GM12878 (cell line): ENCODE data around the gene SENP8. TPM values are rescaled to one million over a fixed set of nuclear protein-coding genes. Genes with fewer than 3 reads are reported as not detected.

Source experiments
- ATAC-seq: fragments of 200-7000 bp; cut with Tn5 transposase; 3 replicates; pipeline ENCODE4 v1.9.1; 2020; ENCODE audit warnings: mild to moderate bottlenecking, moderate library complexity
- BruUV-seq: library from RNA; stranded (reverse); fragments of 400-500 nt; replicated peaks from 2 replicates; lab custom pipeline; 2021; lab: Mats Ljungman, UMichigan
- CTCF ChIA-PET: fragments of 300-600 bp; sonication (Branson Sonifier 250); formaldehyde crosslinking; extraction: SDS; loops from one replicate; lab custom pipeline; 2021; ENCODE audit warnings: inconsistent platforms; lab: Yijun Ruan, JAX
- POLR2A ChIA-PET: fragments of 350-600 bp; formaldehyde crosslinking; extraction: SDS; loops from one replicate; lab custom pipeline; 2021; ENCODE audit warnings: inconsistent platforms; lab: Charles Lee
- RAD21 ChIA-PET: fragments of 300-600 bp; sonication (Branson Sonifier 250); formaldehyde crosslinking; loops from one replicate; lab custom pipeline; 2023; ENCODE audit warnings: antibody characterized with exemption; ENCODE audit not compliant: unreplicated experiment; lab: Charles Lee
- SMC1A ChIA-PET: fragments of 300-600 bp; sonication (Branson Sonifier 250); formaldehyde crosslinking; loops from one replicate; lab custom pipeline; 2023; ENCODE audit not compliant: unreplicated experiment, uncharacterized antibody; lab: Charles Lee
- DNase-seq: peaks from one replicate; pipeline ENCODE4 v3.0.0-alpha.2; 2011; ENCODE audit warnings: low read depth, low spot score
- FAIRE-seq: peaks from 3 replicates; lab custom pipeline; 2011; peaks lifted over from hg19 to GRCh38; lab: Jason Lieb, UNC
- H2AFZ ChIP-seq: 2 replicates; pipeline ENCODE4 v1.6.0; 2011; ENCODE audit warnings: low read depth, low read length, control low read depth; ENCODE audit not compliant: control insufficient read depth
- H3K27ac ChIP-seq: 2 replicates; pipeline ENCODE4 v1.5.1; 2011; ENCODE audit warnings: control low read depth; ENCODE audit not compliant: control insufficient read depth, insufficient read depth
- H3K27me3 ChIP-seq, 2 experiments: replicated peaks in 1 of 2; 2 replicates each; pipeline versions ENCODE4 v1.6.0 to v1.6.1; 2011; ENCODE audit warnings: low read length in 1 of 2; ENCODE audit not compliant: control insufficient read depth in 2 of 2, insufficient read depth in 2 of 2
- H3K36me3 ChIP-seq, 2 experiments: 2 replicates each; pipeline ENCODE4 v1.5.1; 2011; ENCODE audit warnings: low read length in 1 of 2; ENCODE audit not compliant: control insufficient read depth in 2 of 2, insufficient read depth in 2 of 2
- H3K4me1 ChIP-seq: 2 replicates; pipeline ENCODE4 v1.6.1; 2011; ENCODE audit warnings: mild to moderate bottlenecking, low read length, moderate library complexity, mixed read lengths; ENCODE audit not compliant: control insufficient read depth, insufficient read depth
- H3K4me2 ChIP-seq: 2 replicates; pipeline ENCODE4 v1.6.0; 2011; ENCODE audit warnings: control low read depth; ENCODE audit not compliant: control insufficient read depth, insufficient read depth
- H3K4me3 ChIP-seq: fragments of 200-600 bp; sonication (generic); 2 replicates; pipeline ENCODE4 v1.5.1; 2016
- H3K79me2 ChIP-seq: 2 replicates; pipeline ENCODE4 v1.6.0; 2011; ENCODE audit warnings: low read length; ENCODE audit not compliant: control insufficient read depth, insufficient read depth
- H3K9ac ChIP-seq: 2 replicates; pipeline ENCODE4 v1.8.0; 2011; ENCODE audit warnings: low read length, control low read depth, mixed read lengths; ENCODE audit not compliant: control insufficient read depth, insufficient read depth
- H3K9me3 ChIP-seq: replicated peaks from 3 replicates; pipeline ENCODE4 v1.5.1; 2011; ENCODE audit warnings: mild to moderate bottlenecking, low read length; ENCODE audit not compliant: control insufficient read depth, insufficient read depth
- H4K20me1 ChIP-seq: 2 replicates; pipeline ENCODE4 v1.6.0; 2011; ENCODE audit not compliant: control insufficient read depth, insufficient read depth
- BHLHE40 ChIP-seq, 2 experiments: fragments of 450-650 bp in 1 of 2; IDR thresholded peaks; 2 replicates each; pipeline ENCODE4 v1.6.1; 2011 to 2017; ENCODE audit warnings: low read depth in 2 of 2, borderline replicate concordance in 1 of 2, improper control_type of control experiment in 1 of 2, low read length in 1 of 2, mild to moderate bottlenecking in 1 of 2
- CHD4 ChIP-seq: fragments of 200-600 bp; sonication (generic); IDR thresholded peaks from 2 replicates; pipeline ENCODE4 v1.6.1; 2016; ENCODE audit warnings: mild to moderate bottlenecking
- CTCF ChIP-seq, 3 experiments: IDR thresholded peaks in 2 of 3; conservative IDR thresholded peaks in 1 of 3; 2 replicates each; pipeline ENCODE4 v1.5.1; 2011; ENCODE audit warnings: low read depth in 3 of 3, low read length in 3 of 3, mild to moderate bottlenecking in 3 of 3, control low read depth in 2 of 3, moderate library complexity in 2 of 3, inconsistent platforms in 1 of 3, mixed read lengths in 1 of 3; ENCODE audit not compliant: control insufficient read depth in 2 of 3, insufficient read depth in 1 of 3; ENCODE audit errors: extremely low read depth in 1 of 3
- EZH2 ChIP-seq: IDR thresholded peaks from 2 replicates; pipeline ENCODE4 v1.6.1; 2012; ENCODE audit warnings: low read depth, mild to moderate bottlenecking, control low read depth, inconsistent platforms, low read length, borderline replicate concordance; ENCODE audit not compliant: control insufficient read depth
- NR2C1 ChIP-seq: fragments of 450-650 bp; IDR thresholded peaks from 2 replicates; pipeline ENCODE4 v1.6.1; 2017; ENCODE audit warnings: antibody characterized with exemption, mild to moderate bottlenecking, moderate library complexity
- NRF1 ChIP-seq: conservative IDR thresholded peaks from 2 replicates; pipeline ENCODE4 v1.6.1; 2011; ENCODE audit warnings: mild to moderate bottlenecking, low read depth, low read length, improper control_type of control experiment
- RAD21 ChIP-seq: IDR thresholded peaks from 2 replicates; pipeline ENCODE4 v1.6.1; 2011; ENCODE audit warnings: mild to moderate bottlenecking, low read depth, low read length, moderate library complexity; ENCODE audit not compliant: insufficient read depth
- RBBP5 ChIP-seq: fragments of 200-600 bp; sonication (generic); conservative IDR thresholded peaks from 2 replicates; pipeline ENCODE4 v1.6.1; 2016
- SMC3 ChIP-seq: IDR thresholded peaks from 2 replicates; pipeline ENCODE4 v1.6.1; 2011; ENCODE audit warnings: low read length, improper control_type of control experiment, borderline replicate concordance
- YY1 ChIP-seq: IDR thresholded peaks from 2 replicates; pipeline ENCODE4 v1.6.1; 2011; ENCODE audit warnings: low read depth, mild to moderate bottlenecking, low read length
- WGBS: methylation state at CpG from one replicate; pipeline ENCODE4 v1.1.6; 2016; ENCODE audit warnings: low lambda C conversion rate; ENCODE audit not compliant: insufficient replicate concordance, insufficient coverage; ENCODE audit errors: missing lambda C conversion rate; 5-methylcytosine and 5-hydroxymethylcytosine counted together
- in situ Hi-C: fragments of 300-500 bp; cut with MboI; formaldehyde crosslinking; loops from 9 replicates; pipeline ENCODE4 v1.14.3; 2018; ENCODE audit warnings: mixed read lengths
- intact Hi-C: fragments of 100-400 bp; cut with micrococcal nuclease; formaldehyde crosslinking; loops from one replicate; pipeline ENCODE4 v1.14.2; 2022; ENCODE audit not compliant: unreplicated experiment
- polyA plus RNA-seq, 11 experiments: library from polyadenylated mRNA; depleted of rRNA in 4 of 11; unstranded in 6 of 11; stranded (reverse) in 5 of 11; fragments of >200 nt; fragmentation: Nextera tagmentation in 4 of 11; fragmentation: Illumina TruSeq in 1 of 11; extraction: Ambion mirVana in 4 of 11; extraction: Trizol in 1 of 11; gene quantifications; 1 replicate in 1 of 11; 2 replicates in 10 of 11; pipeline versions ENCODE4 v1.2.1 to v1.2.3, GENCODE V29; 2011 to 2016; ENCODE audit warnings: inconsistent platforms in 2 of 11, missing spikeins in 2 of 11, low read depth in 1 of 11
- total RNA-seq, 4 experiments: library from RNA; depleted of rRNA in 3 of 4; stranded (reverse); fragments of >200 nt in 3 of 4; fragmentation: Illumina TruSeq in 1 of 4; extraction: Trizol in 1 of 4; gene quantifications; 2 replicates each; pipeline versions ENCODE4 v1.2.1 to v1.2.3, GENCODE V29; 2013 to 2021
- TF ChIP-seq, protein P1 (sequence below): fragments of 150-350 bp; IDR thresholded peaks from 2 replicates; pipeline ENCODE4 v1.6.1; 2014; ENCODE audit warnings: mild to moderate bottlenecking, low read depth, low read length
- TF ChIP-seq, protein P2 (sequence below): fragments of 150-350 bp; IDR thresholded peaks from 2 replicates; pipeline ENCODE4 v1.6.1; 2016; ENCODE audit warnings: low read depth, low read length

SENP8 gene
- total and polyA plus RNA-seq, 10 of the 15 experiments (the other 5 are each of a cell fraction or from before 2014, with no cell fraction given): 0.87 to 5.6 (median 2.2) TPM

GRCh38 chr15:72092006-72092405 is 26.2 kb upstream of the SENP8 start:
- Histone ChIP-seq H3K9me3 (no peaks in the 10 kb centered on the region), H3K4me1 (no peaks in the 10 kb centered on the region), H3K4me2 (no peak overlapping the region), H3K79me2 (no peaks in the 10 kb centered on the region), H3K4me3 (no peak overlapping the region), H3K27ac (no peak overlapping the region)
- in situ Hi-C loops: no loop called here
- ChIA-PET SMC1A (interaction anchor here (0.7 to 3.8 kb wide), 8 partner anchors 12 to 49 kb away, joined by 3 to 10 read pairs (median 3); no protein-coding TSS in a partner anchor), POLR2A (interaction anchor here (0.6 to 1.1 kb wide), 2 partner anchors 28 to 60 kb away, joined by 3 read pairs; no protein-coding TSS in a partner anchor), CTCF (interaction anchor here (1.0 kb wide), 1 partner anchor 57 kb away, joined by 4 read pairs; no protein-coding TSS in a partner anchor)
- DNase-seq (no peak), ATAC-seq (no peak)
- 96% methylated on average over 3 of the region's 3 CpGs for WGBS
- intact Hi-C loops: no loop called here
- BruUV-seq: no TSS peak
- no peak for TF ChIP-seq BHLHE40 (IDR thresholded peaks at IDR 0.05; ENCODE audit: borderline replicate concordance in 1 of 2, low read depth in 2 of 2, low read length in 1 of 2)
- no peak for TF ChIP-seq NR2C1
- TF ChIP-seq, protein P1, sequence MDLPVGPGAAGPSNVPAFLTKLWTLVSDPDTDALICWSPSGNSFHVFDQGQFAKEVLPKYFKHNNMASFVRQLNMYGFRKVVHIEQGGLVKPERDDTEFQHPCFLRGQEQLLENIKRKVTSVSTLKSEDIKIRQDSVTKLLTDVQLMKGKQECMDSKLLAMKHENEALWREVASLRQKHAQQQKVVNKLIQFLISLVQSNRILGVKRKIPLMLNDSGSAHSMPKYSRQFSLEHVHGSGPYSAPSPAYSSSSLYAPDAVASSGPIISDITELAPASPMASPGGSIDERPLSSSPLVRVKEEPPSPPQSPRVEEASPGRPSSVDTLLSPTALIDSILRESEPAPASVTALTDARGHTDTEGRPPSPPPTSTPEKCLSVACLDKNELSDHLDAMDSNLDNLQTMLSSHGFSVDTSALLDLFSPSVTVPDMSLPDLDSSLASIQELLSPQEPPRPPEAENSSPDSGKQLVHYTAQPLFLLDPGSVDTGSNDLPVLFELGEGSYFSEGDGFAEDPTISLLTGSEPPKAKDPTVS: no peak
- TF ChIP-seq, protein P2, sequence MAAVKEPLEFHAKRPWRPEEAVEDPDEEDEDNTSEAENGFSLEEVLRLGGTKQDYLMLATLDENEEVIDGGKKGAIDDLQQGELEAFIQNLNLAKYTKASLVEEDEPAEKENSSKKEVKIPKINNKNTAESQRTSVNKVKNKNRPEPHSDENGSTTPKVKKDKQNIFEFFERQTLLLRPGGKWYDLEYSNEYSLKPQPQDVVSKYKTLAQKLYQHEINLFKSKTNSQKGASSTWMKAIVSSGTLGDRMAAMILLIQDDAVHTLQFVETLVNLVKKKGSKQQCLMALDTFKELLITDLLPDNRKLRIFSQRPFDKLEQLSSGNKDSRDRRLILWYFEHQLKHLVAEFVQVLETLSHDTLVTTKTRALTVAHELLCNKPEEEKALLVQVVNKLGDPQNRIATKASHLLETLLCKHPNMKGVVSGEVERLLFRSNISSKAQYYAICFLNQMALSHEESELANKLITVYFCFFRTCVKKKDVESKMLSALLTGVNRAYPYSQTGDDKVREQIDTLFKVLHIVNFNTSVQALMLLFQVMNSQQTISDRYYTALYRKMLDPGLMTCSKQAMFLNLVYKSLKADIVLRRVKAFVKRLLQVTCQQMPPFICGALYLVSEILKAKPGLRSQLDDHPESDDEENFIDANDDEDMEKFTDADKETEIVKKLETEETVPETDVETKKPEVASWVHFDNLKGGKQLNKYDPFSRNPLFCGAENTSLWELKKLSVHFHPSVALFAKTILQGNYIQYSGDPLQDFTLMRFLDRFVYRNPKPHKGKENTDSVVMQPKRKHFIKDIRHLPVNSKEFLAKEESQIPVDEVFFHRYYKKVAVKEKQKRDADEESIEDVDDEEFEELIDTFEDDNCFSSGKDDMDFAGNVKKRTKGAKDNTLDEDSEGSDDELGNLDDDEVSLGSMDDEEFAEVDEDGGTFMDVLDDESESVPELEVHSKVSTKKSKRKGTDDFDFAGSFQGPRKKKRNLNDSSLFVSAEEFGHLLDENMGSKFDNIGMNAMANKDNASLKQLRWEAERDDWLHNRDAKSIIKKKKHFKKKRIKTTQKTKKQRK: no peak
- TF ChIP-seq SMC3: no peak
- no peak for TF ChIP-seq EZH2
- TF ChIP-seq NRF1: no peak
- no peak for TF ChIP-seq YY1
- no peak for TF ChIP-seq RBBP5
- TF ChIP-seq RAD21: no peak
- TF ChIP-seq CTCF (IDR thresholded peaks at IDR 0.05 in 2 of 3, conservative IDR thresholded peaks at IDR 0.05 in 1 of 3; ENCODE audit: control insufficient read depth in 2 of 3, extremely low read depth in 1 of 3, insufficient read depth in 1 of 3, low read depth in 3 of 3, low read length in 3 of 3): no peak
- TF ChIP-seq CHD4: no peak
- TF ChIP-seq, all 136 proteins: peak for 0
- peak; percentile 62 for FAIRE-seq
- Histone ChIP-seq H3K9ac (no peak overlapping the region), H3K36me3 (no peaks in the 10 kb centered on the region), H2AFZ (no peak overlapping the region), H3K27me3 (no peaks in the 10 kb centered on the region), H4K20me1 (no peaks in the 10 kb centered on the region)
- RAD21 ChIA-PET: no interaction called here
